CD14-positive monocyte (primary cell): ENCODE results near the gene REEP3. TPM values are rescaled to one million over a fixed set of nuclear protein-coding genes. Genes with fewer than 3 reads are reported as not detected.

Experiments
- DNase-seq, 3 donors: peaks; one replicate each; pipeline ENCODE4 v3.0.0-alpha.2; 2011 to 2022
- H2AFZ ChIP-seq: 2 replicates; pipeline ENCODE4 v1.6.0; 2012; ENCODE audit warnings: mild to moderate bottlenecking, low read depth, low read length, inconsistent platforms; ENCODE audit not compliant: insufficient read depth, poor library complexity, severe bottlenecking
- H3K27ac ChIP-seq, 2 donors: 1 replicate in 1 of 2; 2 replicates in 1 of 2; pipeline ENCODE4 v1.5.1; 2012 to 2013; ENCODE audit warnings: low read length in 2 of 2, control low read depth in 1 of 2, inconsistent platforms in 1 of 2, low read depth in 1 of 2, mild to moderate bottlenecking in 1 of 2
- H3K27me3 ChIP-seq, 2 donors: one replicate each; pipeline versions ENCODE4 v1.6.0 to v1.6.1; 2011 to 2013; ENCODE audit warnings: low read length in 2 of 2; ENCODE audit not compliant: control insufficient read depth in 2 of 2, insufficient read depth in 2 of 2
- H3K36me3 ChIP-seq, 2 donors: replicated peaks in 1 of 2; 1 replicate in 1 of 2; 2 replicates in 1 of 2; pipeline versions ENCODE4 v1.5.1 to v1.6.1; 2012 to 2013; ENCODE audit warnings: low read length in 2 of 2, control low read depth in 1 of 2, inconsistent platforms in 1 of 2, mild to moderate bottlenecking in 1 of 2; ENCODE audit not compliant: insufficient read depth in 2 of 2, control insufficient read depth in 1 of 2
- H3K4me1 ChIP-seq, 2 donors: 1 replicate in 1 of 2; 2 replicates in 1 of 2; pipeline versions ENCODE4 v1.5.1 to v1.6.1; 2012 to 2013; ENCODE audit warnings: low read length in 2 of 2, control low read depth in 1 of 2, inconsistent platforms in 1 of 2, mild to moderate bottlenecking in 1 of 2, moderate library complexity in 1 of 2; ENCODE audit not compliant: insufficient read depth in 2 of 2, control insufficient read depth in 1 of 2
- H3K4me2 ChIP-seq: replicated peaks from 2 replicates; pipeline ENCODE3; 2012; ENCODE audit warnings: low read length, moderate library complexity, mild to moderate bottlenecking; ENCODE audit not compliant: poor library complexity, severe bottlenecking; ENCODE audit errors: extremely low read depth
- H3K4me3 ChIP-seq, 3 experiments: fragments of 200-600 bp in 1 of 3; sonication (generic) in 1 of 3; replicated peaks in 1 of 3; 1 replicate in 2 of 3; 2 replicates in 1 of 3; pipeline ENCODE4 v1.5.1; 2011 to 2013; ENCODE audit warnings: low read length in 3 of 3, mild to moderate bottlenecking in 3 of 3, control low read depth in 2 of 3, low read depth in 2 of 3, inconsistent platforms in 1 of 3, moderate library complexity in 1 of 3
- H3K79me2 ChIP-seq: 2 replicates; pipeline ENCODE4 v1.6.0; 2012; ENCODE audit warnings: mild to moderate bottlenecking, control low read depth, inconsistent platforms, low read length, moderate library complexity; ENCODE audit not compliant: insufficient read depth
- H3K9ac ChIP-seq: 2 replicates; pipeline ENCODE4 v1.6.0; 2017; ENCODE audit warnings: low read length, mild to moderate bottlenecking; ENCODE audit not compliant: insufficient read depth, poor library complexity, severe bottlenecking
- H3K9me3 ChIP-seq, 2 donors: replicated peaks in 1 of 2; 1 replicate in 1 of 2; 2 replicates in 1 of 2; pipeline versions ENCODE4 v1.5.1 to v1.6.1; 2012 to 2013; ENCODE audit warnings: low read length in 2 of 2, control low read depth in 1 of 2; ENCODE audit not compliant: control insufficient read depth in 1 of 2, insufficient read depth in 1 of 2
- H4K20me1 ChIP-seq: 2 replicates; pipeline ENCODE4 v1.6.0; 2012; ENCODE audit warnings: mild to moderate bottlenecking, low read length, control low read depth, moderate library complexity; ENCODE audit not compliant: insufficient read depth
- H3K27ac Mint-ChIP-seq, 7 donors: one replicate each; pipeline ENCODE4 v1.8.0; 2020; ENCODE audit warnings: mild to moderate bottlenecking in 7 of 7, mixed read lengths in 7 of 7, moderate library complexity in 6 of 7, inconsistent platforms in 2 of 7
- H3K27me3 Mint-ChIP-seq, 3 donors: one replicate each; pipeline ENCODE4 v1.8.0; 2021 to 2022; ENCODE audit warnings: low read depth in 3 of 3, mild to moderate bottlenecking in 3 of 3, mixed read lengths in 3 of 3, moderate library complexity in 3 of 3, inconsistent platforms in 1 of 3
- H3K36me3 Mint-ChIP-seq, 2 donors: one replicate each; pipeline ENCODE4 v1.8.0; 2020; ENCODE audit warnings: mixed read lengths in 2 of 2, inconsistent platforms in 1 of 2, mild to moderate bottlenecking in 1 of 2
- H3K4me1 Mint-ChIP-seq: one replicate; pipeline ENCODE4 v1.8.0; 2020; ENCODE audit warnings: mild to moderate bottlenecking, mixed read lengths
- H3K4me3 Mint-ChIP-seq, 2 donors: one replicate each; pipeline ENCODE4 v1.8.0; 2020; ENCODE audit warnings: mild to moderate bottlenecking in 2 of 2, mixed read lengths in 2 of 2, moderate library complexity in 1 of 2
- H3K9me3 Mint-ChIP-seq, 7 donors: one replicate each; pipeline ENCODE4 v1.8.0; 2020 to 2022; ENCODE audit warnings: mixed read lengths in 7 of 7, mild to moderate bottlenecking in 6 of 7, moderate library complexity in 6 of 7, inconsistent platforms in 2 of 7
- CTCF ChIP-seq: fragments of 200-600 bp; IDR thresholded peaks from one replicate; pipeline ENCODE4 v1.8.0; 2022; ENCODE audit warnings: antibody characterized with exemption, mild to moderate bottlenecking
- WGBS: methylation state at CpG from one replicate; pipeline ENCODE4 v1.1.5; 2013; ENCODE audit warnings: missing lambda C conversion rate; ENCODE audit not compliant: insufficient coverage; 5-methylcytosine and 5-hydroxymethylcytosine counted together
- intact Hi-C, 2 donors: fragments of 100-400 bp; cut with micrococcal nuclease; formaldehyde crosslinking; loops; one replicate each; pipeline versions ENCODE4 v1.15.0 to v1.15.1; 2023
- polyA plus RNA-seq, 3 donors: library from polyadenylated mRNA; depleted of rRNA in 1 of 3; unstranded in 2 of 3; stranded (reverse) in 1 of 3; fragments of 300-500 nt in 2 of 3; fragments of >200 nt in 1 of 3; fragmentation: Illumina TruSeq in 2 of 3; gene quantifications; 1 replicate in 2 of 3; 2 replicates in 1 of 3; pipeline ENCODE4 v1.2.3, GENCODE V29; 2012 to 2021

REEP3 gene
- polyA plus RNA-seq, 3 donors, result 9.1 to 17.7 (median 17.7) TPM

GRCh38 chr10:63493004-63493403 lies 28.2 kb upstream of the REEP3 start:
- no peak for DNase-seq
- H3K4me1 ChIP-seq, result peaks cover 12 to 15% of the 10 kb centered on the region in 2 donors
- Mint-ChIP-seq H3K9me3 (peaks cover 0 to 3% (median 0%) of the 10 kb centered on the region in 7 donors), H3K27ac (no peak overlapping the region), H3K27me3 (peaks cover 0 to 1% (median 0%) of the 10 kb centered on the region in 3 donors), H3K36me3 (no peaks in the 10 kb centered on the region), H3K4me1 (peaks cover 27% of the 10 kb centered on the region), H3K4me3 (no peak overlapping the region)
- TF ChIP-seq CTCF, result no peak
- no peaks in the 10 kb centered on the region for H3K27me3 ChIP-seq
- intact Hi-C loops, result no loop called here
- no peaks in the 10 kb centered on the region for H3K36me3 ChIP-seq
- peaks cover 82% of the 10 kb centered on the region for H3K79me2 ChIP-seq
- H3K27ac ChIP-seq, result no peak overlapping the region
- H3K4me2 ChIP-seq, result no peak overlapping the region
- no peak overlapping the region for H3K9ac ChIP-seq
- H3K9me3 ChIP-seq, result no peaks in the 10 kb centered on the region
- H2AFZ ChIP-seq, result no peak overlapping the region
- no CpG with 5 or more reads among the region's 4 CpGs for WGBS
- peaks cover 43% of the 10 kb centered on the region for H4K20me1 ChIP-seq
- no peak overlapping the region for H3K4me3 ChIP-seq

GRCh38 chr10:63494951-63495350 lies 26.2 kb upstream of the REEP3 start:
- Histone ChIP-seq H3K9ac (no peak overlapping the region), H3K27ac (no peak overlapping the region), H2AFZ (no peak overlapping the region), H3K4me1 (peaks cover 18 to 23% of the 10 kb centered on the region in 2 donors), H3K9me3 (no peaks in the 10 kb centered on the region), H3K4me3 (no peak overlapping the region), H3K4me2 (no peak overlapping the region), H3K36me3 (no peaks in the 10 kb centered on the region), H3K27me3 (no peaks in the 10 kb centered on the region), H4K20me1 (peaks cover 32% of the 10 kb centered on the region), H3K79me2 (peaks cover 84% of the 10 kb centered on the region)
- intact Hi-C loops, result no loop called here
- Mint-ChIP-seq H3K27ac (no peak overlapping the region), H3K36me3 (no peaks in the 10 kb centered on the region), H3K4me3 (no peak overlapping the region), H3K27me3 (peaks cover 0 to 1% (median 0%) of the 10 kb centered on the region in 3 donors), H3K9me3 (peaks cover 0 to 3% (median 0%) of the 10 kb centered on the region in 7 donors), H3K4me1 (peaks cover 36% of the 10 kb centered on the region)
- no CpG with 5 or more reads among the region's 2 CpGs for WGBS
- no peak for DNase-seq
- no peak for TF ChIP-seq CTCF
